ENCODE measurements around the gene BCL2L13.

GRCh38 chr22:17665248-17665647 is 26.7 kb downstream of the BCL2L13 start:
- TF ChIP-seq CTCF (IDR thresholded peaks at IDR 0.05; ENCODE audit: poor library complexity, severe bottlenecking) = no peak
- TF ChIP-seq EZH2 (IDR thresholded peaks at IDR 0.05; ENCODE audit: borderline replicate concordance, insufficient read depth, low read length, poor library complexity, severe bottlenecking) = no peak
- TF ChIP-seq TAF1 (IDR thresholded peaks at IDR 0.05; ENCODE audit: low read depth) = no peak
- TF ChIP-seq RAD21 (conservative IDR thresholded peaks at IDR 0.05) = no peak

Data from neural cell (in vitro differentiated cells).